LoVo (cell line): ENCODE results near the gene GFER.

Experiments
- DNase-seq: peaks from one replicate; pipeline ENCODE4 v3.0.0-alpha.2; 2016; ENCODE audit warnings: low spot score

GFER gene

DNA sequence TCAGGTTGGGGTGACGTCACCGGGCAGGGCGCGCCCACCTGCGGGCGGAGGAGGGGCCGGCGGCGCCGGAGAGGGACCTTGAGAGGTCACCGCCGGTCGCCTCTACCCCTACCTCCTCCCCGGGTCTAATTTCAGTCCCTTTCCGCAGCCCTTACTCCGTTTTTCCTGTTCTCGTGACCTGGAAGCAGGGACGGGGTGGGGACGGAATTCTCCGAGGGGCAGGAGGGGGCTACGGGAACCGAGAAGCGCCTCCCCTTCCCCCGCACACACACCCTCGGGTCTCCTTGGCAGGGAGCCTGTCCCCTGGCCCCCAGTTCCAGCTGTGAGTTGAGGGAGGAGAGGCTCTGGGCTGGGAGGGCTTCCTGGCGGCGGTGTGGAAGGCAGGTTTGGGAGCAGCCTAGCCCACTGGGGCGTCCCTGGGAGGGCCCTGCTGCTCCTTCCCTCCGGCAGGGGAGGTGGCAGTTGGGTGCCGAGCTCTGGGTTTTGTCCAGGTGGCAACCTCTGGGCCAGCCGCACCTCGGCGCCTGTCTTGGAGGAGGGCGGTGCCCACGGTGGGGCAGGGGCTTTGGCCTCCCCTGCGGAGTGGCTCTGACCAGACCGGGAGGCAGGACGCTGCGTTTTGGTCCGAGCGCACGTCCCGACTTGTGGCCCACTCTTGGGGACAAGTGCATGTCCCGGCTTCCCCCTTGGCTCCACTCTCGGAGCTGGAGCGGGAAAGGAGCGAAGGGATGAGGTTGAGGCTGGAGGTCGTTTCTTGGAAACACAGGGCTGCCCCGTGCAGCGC, 6.5 kb downstream of the GFER start:
- DNase-seq = peak; percentile 41

GRCh38 chr16:1991135-1991551, 7.2 kb downstream of the GFER start:
- no peak for DNase-seq

- DNase-seq = no peak
Measured at GRCh38 chr16:1991588-1991947, 7.6 kb downstream of the GFER start.

DNA sequence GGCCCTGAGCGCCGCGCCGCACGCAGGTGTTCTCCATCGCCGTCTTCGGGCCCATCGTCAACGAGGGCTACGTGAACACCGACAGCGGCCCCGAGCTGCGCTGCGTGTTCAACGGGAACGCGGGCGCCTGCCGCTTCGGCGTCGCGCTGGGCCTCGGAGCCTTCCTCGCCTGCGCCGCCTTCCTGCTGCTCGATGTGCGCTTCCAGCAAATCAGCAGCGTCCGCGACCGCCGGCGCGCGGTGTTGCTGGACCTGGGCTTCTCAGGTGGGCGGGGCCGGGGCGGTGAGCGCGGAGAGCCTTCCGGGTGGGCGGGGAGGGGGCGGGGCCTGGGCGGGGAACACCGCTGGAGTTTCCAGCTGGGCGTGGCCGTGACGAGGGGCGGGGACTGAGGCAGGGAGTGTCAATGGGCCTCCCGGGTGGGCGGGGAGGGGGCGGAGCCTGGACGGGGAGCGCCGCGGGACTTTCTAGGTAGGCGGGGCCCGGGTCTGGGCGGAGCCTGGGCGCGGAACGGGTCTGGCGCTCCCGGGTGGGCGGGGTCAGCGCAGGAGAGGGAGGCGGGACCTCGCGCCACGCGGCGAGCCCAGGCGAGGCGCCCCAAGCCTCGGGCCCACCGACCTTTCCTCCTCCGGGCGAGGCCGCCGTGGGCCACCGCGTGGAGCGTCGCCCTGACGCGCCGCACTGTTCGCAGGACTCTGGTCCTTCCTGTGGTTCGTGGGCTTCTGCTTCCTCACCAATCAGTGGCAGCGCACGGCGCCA, 8.1 kb downstream of the GFER start:
- peak; percentile 57 for DNase-seq

DNA sequence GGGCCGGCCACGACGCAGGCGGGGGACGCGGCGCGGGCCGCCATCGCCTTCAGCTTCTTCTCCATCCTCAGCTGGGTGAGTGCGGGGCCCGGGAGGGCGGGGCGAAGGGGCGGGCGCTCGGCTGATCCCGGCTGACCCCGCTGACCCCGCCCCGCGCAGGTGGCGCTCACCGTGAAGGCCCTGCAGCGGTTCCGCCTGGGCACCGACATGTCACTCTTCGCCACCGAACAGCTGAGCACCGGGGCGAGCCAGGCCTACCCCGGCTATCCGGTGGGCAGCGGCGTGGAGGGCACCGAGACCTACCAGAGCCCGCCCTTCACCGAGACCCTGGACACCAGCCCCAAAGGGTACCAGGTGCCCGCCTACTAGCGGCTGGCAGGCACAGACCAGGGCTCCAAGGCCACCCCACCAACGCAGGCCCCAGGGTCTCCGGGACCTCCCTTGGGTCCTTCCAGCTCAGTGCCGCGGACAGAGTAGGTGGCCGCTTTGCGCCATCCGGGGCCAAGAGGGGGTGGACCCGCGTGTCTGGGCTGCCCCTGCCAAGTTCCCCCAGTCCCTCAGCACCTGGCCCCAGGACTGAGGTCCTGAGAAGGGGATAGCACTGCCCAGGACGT, 8.8 kb downstream of the GFER start:
- no peak for DNase-seq

DNA sequence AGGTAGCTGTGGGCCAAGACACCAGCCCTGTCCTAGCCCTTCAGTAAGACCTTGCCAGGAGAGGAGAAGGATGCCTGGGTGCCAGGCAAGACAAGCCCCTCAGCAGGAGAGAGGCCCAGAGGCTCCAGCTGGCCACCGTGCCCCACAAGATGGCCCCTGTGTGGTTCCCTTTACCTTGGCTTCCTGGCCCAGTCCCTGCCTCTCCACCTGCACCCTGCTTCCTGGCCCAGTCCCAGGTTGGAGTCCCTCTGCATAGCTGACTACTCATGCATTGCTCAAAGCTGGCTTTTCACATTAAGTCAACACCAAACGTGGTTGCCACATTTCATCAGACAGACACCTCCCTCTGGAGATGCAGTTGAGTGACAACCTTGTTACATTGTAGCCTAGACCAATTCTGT, 9.7 kb downstream of the GFER start:
- no peak for DNase-seq

DNA sequence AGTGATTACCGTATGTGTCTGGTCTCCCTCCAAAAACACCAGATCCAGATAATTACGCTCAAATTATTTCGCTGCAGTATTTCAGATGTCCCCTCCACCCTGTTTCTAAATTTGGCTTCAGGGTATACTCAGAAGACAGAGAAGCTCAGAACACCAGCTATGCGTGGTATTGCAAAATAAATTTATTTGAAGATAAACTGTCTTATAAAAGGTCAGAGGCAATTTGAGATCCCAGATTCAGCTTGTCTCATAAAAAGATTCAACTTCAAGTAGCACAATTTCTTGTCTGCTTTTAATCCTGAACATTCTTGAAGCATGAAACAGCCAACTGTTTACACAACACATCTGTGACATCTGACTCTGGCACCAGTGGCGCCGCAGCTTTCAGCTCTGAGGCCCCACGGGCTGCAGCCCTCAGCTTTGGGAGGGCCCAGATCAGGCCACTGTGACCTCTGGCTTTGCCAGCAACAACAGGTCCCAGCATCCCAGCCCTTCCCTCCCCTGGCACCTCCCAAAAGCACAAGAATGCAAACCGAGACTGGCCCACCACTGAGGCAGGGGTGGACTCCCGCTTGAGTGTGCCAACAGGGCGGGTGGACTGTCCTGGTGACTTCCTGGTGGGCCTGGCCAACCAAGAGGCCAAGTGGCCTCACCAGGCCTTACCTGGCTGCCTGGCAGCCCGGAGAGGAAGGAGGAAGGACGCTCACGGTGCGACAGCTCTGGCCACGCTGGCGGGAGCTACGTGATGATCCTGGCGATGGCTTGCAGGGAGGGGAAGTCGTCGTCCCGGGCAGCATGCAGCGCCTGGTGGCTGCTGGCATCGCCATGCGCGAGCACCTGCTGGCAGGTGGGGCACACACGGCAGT, 13.7 kb downstream of the GFER start:
- DNase-seq = no peak

GRCh38 chr16:1998360-1998835, 14.4 kb downstream of the GFER start:
- no peak for DNase-seq

DNA sequence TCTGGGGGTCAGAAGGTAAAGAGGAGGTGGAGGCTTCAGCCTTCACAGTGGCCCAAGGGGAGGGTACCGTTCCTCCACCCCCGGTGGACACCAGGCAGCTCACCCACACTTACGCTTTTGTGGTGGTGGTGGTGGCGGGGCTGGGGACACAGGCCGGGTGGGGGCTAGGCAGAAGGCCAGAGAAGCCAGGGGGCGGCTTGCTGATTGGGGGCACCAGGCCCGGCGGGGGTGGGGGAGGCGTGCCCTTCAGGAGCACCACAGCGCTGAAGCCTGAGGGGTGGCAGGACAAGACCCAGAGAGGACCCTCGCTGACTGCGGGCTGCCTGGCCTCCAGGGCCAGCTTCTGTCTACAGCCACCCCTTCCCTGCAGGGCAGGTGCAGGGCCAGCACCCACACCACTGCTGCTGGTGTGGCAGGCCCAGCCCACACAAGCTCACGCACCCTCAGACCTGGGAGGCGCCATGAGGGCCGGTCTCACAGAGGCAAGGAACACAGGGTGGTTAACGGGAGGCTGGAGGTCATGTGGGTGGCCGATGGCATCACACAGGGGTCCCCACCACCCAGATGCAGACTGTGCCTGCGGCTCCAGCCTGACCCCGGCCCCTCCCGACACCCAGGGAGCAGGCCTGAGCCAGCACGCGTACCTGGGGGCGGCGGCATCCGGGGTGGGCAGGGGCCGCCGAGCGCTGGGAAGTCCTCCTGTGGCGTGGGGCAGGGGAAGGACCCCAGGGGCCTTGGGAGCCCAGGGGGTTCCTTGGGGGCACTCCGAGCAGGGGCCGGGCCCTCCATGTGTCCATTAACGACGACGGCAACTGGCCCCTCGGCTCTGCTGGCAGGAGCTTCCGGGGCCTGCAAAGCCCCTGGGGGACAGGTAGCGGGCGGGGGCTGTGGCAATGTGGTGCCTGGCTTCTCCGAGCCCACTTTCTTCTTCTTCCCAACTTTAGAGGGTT, 15.1 kb downstream of the GFER start:
- no peak for DNase-seq

GRCh38 chr16:1999866-2000514, 16.0 kb downstream of the GFER start:
- no peak for DNase-seq

DNA sequence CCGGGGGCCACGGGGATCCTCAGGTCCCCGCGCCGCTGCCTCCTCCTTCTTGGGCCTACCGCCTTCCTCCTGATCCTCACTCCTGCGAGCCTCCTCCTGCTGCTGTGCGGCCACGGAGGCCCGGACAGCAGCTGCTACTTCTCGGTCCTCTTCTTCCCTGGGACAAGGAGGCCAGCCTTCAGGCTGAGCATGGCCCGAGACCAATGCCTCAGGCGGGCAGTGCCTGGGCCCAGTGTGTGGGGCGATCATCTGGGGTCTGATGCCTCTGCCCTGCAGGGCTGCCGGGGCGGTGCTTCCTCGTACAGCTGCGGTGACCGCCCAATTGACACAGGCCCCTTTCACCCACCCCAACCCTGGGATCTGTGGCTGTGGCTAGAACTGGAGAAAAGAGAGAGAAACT, 17.0 kb downstream of the GFER start:
- no peak for DNase-seq

DNA sequence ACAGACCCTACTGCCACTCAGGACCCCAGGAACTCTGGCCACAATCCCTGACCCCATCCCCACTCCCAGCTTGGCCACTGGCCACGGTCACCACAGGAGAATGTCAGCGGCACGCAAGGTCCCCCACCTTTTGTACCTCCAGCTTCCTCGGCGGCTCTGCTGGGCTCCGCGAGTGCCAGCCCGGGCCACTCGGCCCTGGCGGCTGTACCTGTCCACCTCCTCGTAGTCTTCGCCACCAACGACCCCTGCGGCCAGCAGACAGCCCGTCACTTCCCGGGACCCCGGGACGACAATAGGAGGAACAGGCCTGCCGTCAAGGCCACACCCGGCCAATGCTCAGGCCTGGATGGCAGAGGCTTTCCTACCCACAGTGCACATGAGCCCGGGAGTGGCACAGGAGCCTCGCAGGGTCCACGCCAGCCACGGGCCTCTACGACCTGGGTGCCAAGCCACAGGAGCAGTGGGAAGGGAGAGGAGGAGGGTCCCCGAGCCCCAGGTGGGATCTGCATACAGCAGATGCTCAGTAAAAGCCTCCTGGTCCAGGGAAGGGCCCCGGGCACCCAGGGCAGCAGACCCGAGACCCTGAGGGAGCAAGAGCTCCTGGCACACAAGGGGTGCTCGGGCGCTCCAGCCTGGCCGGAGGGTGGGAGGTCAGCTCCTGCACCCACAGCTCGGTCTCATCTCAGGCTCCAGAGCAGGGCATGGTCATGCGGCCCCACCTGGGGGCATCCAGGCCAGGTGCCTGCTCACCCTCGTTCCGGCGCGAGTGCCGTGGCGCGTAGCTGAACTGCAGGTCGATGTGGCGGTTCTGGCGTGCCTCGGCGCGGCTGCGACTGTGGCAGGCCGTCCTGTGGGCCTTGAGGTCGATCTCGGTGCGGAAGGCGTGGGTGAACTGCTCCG, 17.7 kb downstream of the GFER start:
- DNase-seq = no peak

DNA sequence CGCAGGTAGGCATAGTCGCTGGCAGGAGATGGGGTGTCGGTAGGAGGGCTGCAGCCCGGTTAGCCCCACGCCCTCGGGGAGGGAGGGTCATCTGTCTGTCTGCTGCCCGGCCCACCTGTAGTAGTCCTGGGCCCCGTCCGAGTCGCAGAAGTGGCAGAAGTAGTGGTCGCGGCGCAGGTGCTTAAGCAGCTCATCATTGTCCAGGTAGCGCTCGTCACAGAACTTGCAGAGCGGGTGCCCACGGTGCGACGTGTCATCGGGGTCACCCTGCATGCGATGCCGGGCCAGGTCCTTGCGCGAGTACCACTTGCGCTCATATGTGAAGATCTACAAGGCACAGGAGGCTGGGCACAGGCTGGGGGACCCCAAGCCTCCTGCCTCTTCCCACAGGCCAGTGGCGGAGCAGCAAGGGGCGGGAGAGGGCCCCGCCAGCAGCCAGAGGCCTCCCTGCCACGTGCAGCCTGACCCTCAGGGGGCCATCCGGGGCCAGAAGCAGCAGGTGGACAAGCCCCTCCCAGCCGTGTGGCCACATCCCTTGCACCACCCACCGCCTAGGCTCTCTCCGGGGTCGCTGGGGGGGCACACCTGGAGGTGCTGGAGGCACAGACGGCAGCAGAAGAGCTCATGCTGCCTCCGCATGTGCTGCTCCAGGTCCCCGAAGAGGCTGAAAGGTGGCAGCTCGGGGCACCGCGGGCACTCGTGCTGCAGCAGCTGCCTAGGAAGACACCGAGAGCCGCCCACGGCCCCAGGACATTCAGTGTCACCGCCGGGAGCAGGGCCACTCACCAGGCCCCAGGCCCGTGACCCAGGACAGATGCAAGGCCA, 18.6 kb downstream of the GFER start:
- DNase-seq = no peak

DNA sequence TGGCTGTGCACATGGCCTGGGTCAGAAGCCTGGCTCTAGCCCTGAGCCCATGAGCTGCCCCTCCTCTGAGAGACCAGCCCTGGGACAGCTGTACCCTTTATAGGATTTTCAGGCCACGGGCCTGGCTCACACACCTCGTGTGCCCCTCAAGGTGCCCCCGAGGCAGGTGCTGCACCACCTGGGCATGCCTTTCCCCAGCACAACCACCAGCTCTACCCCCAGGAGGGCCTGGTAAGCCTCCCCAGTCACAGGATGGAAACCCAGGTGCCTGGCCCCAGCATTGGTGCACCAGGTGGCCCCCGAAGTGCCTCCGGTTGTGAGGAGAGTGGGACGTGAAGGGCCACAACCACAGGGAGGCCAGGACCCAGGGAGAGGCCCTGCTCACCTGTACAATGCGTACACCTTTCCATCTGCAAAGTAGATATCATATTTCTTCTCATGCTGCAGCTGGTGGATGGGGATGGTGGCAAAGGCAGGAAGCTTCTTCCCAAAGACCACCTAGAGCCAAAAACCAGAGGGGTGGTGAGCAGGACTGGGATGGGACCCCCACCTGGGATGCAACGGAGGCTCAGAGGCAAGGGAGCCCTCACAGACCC, 19.3 kb downstream of the GFER start:
- no peak for DNase-seq

GRCh38 chr16:2003827-2004641, 20.0 kb downstream of the GFER start:
- peak; percentile 56 for DNase-seq

DNA sequence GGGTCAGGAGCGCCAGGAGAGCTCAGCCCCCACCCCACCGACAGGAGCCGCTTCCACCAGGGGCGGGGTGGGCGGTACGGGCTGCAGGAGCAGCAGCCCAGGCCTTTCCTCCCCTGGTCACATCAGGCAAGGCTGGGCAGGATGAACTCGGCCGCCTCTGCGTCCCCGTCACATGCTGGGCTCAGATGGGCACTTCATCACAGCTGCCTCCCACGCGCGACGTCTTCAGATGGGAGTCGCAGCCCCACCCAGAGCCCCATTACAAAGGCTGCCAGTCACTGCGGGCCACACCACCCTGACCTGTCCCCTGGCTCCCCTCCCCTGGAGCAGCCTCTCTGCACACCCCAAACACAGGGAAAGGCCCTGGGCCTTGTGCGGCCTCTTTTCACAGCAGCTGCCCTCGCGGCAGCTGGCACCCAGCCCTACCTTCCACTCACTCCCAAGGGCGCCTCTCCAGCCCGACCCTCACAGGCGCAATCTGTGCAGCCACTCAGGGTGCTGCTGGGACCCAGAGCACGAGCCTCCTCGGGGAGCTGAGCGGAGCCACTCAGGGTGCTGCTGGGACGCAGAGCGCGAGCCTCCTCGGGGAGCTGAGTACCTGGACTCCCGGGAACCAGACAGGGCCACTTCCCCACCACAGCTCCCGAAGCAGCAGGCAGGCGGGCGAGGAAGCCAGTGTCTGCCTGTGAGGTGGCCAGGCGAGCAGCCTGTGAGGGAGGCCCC, 21.0 kb downstream of the GFER start:
- DNase-seq = no peak
